ENCODE results near the gene OGG1. TPM values are rescaled to one million over a fixed set of nuclear protein-coding genes. Genes with fewer than 3 reads are reported as not detected.

OGG1 gene
- polyA plus RNA-seq, 2 of the 4 experiments (the other 2 are of a cell fraction): 18.1 to 21.2 TPM

GRCh38 chr3:9710174-9710739 is 39.5 kb upstream of the OGG1 start:
- no peak for TF ChIP-seq MYC (IDR thresholded peaks at IDR 0.05; ENCODE audit: borderline replicate concordance, low read length)
- no peak for TF ChIP-seq PBX3 (IDR thresholded peaks at IDR 0.05)
- no peak for TF ChIP-seq JUNB (IDR thresholded peaks at IDR 0.05)
- TF ChIP-seq ELK1 (IDR thresholded peaks at IDR 0.05; ENCODE audit: low read depth, low read length): no peak
- TF ChIP-seq E2F6 (IDR thresholded peaks at IDR 0.05; ENCODE audit: borderline replicate concordance, low read depth): no peak
- TF ChIP-seq ZFP36 (IDR thresholded peaks at IDR 0.05; ENCODE audit: borderline replicate concordance, partially characterized antibody): no peak
- no peak for TF ChIP-seq EP300 (IDR thresholded peaks at IDR 0.05)
- no peak for TF ChIP-seq MAFK (IDR thresholded peaks at IDR 0.05; ENCODE audit: partially characterized antibody)
- TF ChIP-seq RFX5 (IDR thresholded peaks at IDR 0.05): no peak
- TF ChIP-seq SMC3 (IDR thresholded peaks at IDR 0.05): no peak
- no peak for TF ChIP-seq CHD4 (IDR thresholded peaks at IDR 0.05; ENCODE audit: borderline replicate concordance)
- TF ChIP-seq GATA3 (IDR thresholded peaks at IDR 0.05; ENCODE audit: borderline replicate concordance): no peak
- TF ChIP-seq MAZ (IDR thresholded peaks at IDR 0.05; ENCODE audit: borderline replicate concordance, low read depth, low read length): no peak
- no peak for TF ChIP-seq FOSL2 (IDR thresholded peaks at IDR 0.05)
- no peak for TF ChIP-seq FOSL2 (CRISPR knock-in tag; IDR thresholded peaks at IDR 0.05)
- TF ChIP-seq CBX8 (IDR thresholded peaks at IDR 0.05): no peak
- TF ChIP-seq FOXS1 (CRISPR knock-in tag; IDR thresholded peaks at IDR 0.05): no peak
- ChIA-PET CTCF (interaction anchor here (1.7 kb wide), 1 partner anchor 17 kb away, joined by 6 read pairs; no protein-coding TSS in a partner anchor), POLR2A (no interaction called here)
- Histone ChIP-seq H3K4me3 (no peak overlapping the region), H3K27ac (no peak overlapping the region), H3K4me1 (peaks cover under 1% of the 10 kb centered on the region; the same call in 1 of the 3 replicates), H3K4me2 (no peak overlapping the region), H3K9me3 (no peaks in the 10 kb centered on the region)
- no peak for FAIRE-seq
- no peak for ATAC-seq
- DNase-seq (ENCODE audit: low read depth in 1 of 2, low spot score in 1 of 2): no peak
- 22% methylated on average over 3 of the region's 3 CpGs for WGBS (ENCODE audit: missing lambda C conversion rate)

GRCh38 chr3:9712415-9712814 is 37.3 kb upstream of the OGG1 start:
- WGBS (ENCODE audit: missing lambda C conversion rate): 35% methylated on average over 2 of the region's 2 CpGs
- H3K27ac ChIP-seq: no peak overlapping the region
- ChIA-PET CTCF (interaction anchor here (0.6 to 3.5 kb wide), 7 partner anchors 9 to 234 kb away, joined by 3 to 11 read pairs (median 6); partner anchors contain the start of gene CAMK1), POLR2A (no interaction called here)
- peaks cover 8% of the 10 kb centered on the region; the same call in 2 of the 3 replicates for H3K4me1 ChIP-seq
- H3K4me2 ChIP-seq: no peak overlapping the region
- FAIRE-seq (no peak), DNase-seq (ENCODE audit: low read depth in 1 of 2, low spot score in 1 of 2) (no peak), ATAC-seq (no peak)
- H3K4me3 ChIP-seq: no peak overlapping the region
- TF ChIP-seq MAFK (IDR thresholded peaks at IDR 0.05; ENCODE audit: partially characterized antibody): no peak
- no peak for TF ChIP-seq HEYL (CRISPR knock-in tag; IDR thresholded peaks at IDR 0.05)
- TF ChIP-seq RFX5 (IDR thresholded peaks at IDR 0.05): no peak
- TF ChIP-seq MYC (IDR thresholded peaks at IDR 0.05; ENCODE audit: borderline replicate concordance, low read length): no peak
- no peak for TF ChIP-seq RCOR1 (IDR thresholded peaks at IDR 0.05; ENCODE audit: low read depth, low read length)
- no peak for TF ChIP-seq ATOH8 (CRISPR knock-in tag; IDR thresholded peaks at IDR 0.05; ENCODE audit: low read depth)
- no peak for TF ChIP-seq PHF8 (IDR thresholded peaks at IDR 0.05; ENCODE audit: borderline replicate concordance, low read depth)
- no peak for TF ChIP-seq ELK1 (IDR thresholded peaks at IDR 0.05; ENCODE audit: low read depth, low read length)
- no peak for TF ChIP-seq CBX8 (IDR thresholded peaks at IDR 0.05)
- no peaks in the 10 kb centered on the region for H3K9me3 ChIP-seq
